HepG2 (cell line): ENCODE results near the gene ZNF160. TPM values are rescaled to one million over a fixed set of nuclear protein-coding genes. Genes with fewer than 3 reads are reported as not detected.

Experiments used
- ATAC-seq: fragments of 200-7000 bp; cut with Tn5 transposase; 3 replicates; pipeline ENCODE4 v1.9.1; 2020; ENCODE audit warnings: mild to moderate bottlenecking, moderate library complexity
- BruUV-seq: library from RNA; stranded (reverse); fragments of 400-500 nt; replicated peaks from 2 replicates; lab custom pipeline; 2021; lab: Mats Ljungman, UMichigan
- CTCF ChIA-PET: fragments of 300-600 bp; formaldehyde crosslinking; extraction: SDS; loops from one replicate; lab custom pipeline; 2021; ENCODE audit warnings: low total read pairs, inconsistent platforms, low intra/inter-chr PET ratio; lab: Yijun Ruan, JAX
- POLR2A ChIA-PET: fragments of 350-600 bp; sonication (Branson Sonifier 250); formaldehyde crosslinking; loops from one replicate; lab custom pipeline; 2020; ENCODE audit warnings: antibody characterized with exemption, inconsistent platforms; lab: Yijun Ruan, JAX
- DNase-seq: peaks from one replicate; pipeline ENCODE4 v3.0.0-alpha.2; 2015; ENCODE audit warnings: low spot score
- FAIRE-seq: peaks from 3 replicates; lab custom pipeline; 2011; peaks lifted over from hg19 to GRCh38; lab: Jason Lieb, UNC
- H2AFZ ChIP-seq: one replicate; pipeline ENCODE4 v1.6.1; 2011; ENCODE audit warnings: low read length, inconsistent platforms
- H3K27ac ChIP-seq: fragments of 300-600 bp; 3 replicates; pipeline ENCODE4 v1.8.0; 2011; ENCODE audit warnings: mixed run types, mild to moderate bottlenecking, mixed read lengths, low read length, inconsistent platforms; ENCODE audit not compliant: insufficient read depth; ENCODE audit errors: extremely low read length
- H3K27me3 ChIP-seq, 2 experiments: fragments of 200-600 bp in 1 of 2; 2 replicates in 1 of 2; 3 replicates in 1 of 2; pipeline versions ENCODE4 v1.6.0 to v1.8.0; 2011; ENCODE audit warnings: low read length in 2 of 2, mild to moderate bottlenecking in 2 of 2, moderate library complexity in 2 of 2, inconsistent platforms in 1 of 2; ENCODE audit not compliant: insufficient read depth in 2 of 2, control insufficient read depth in 1 of 2
- H3K36me3 ChIP-seq, 2 experiments: fragments of 200-600 bp in 1 of 2; replicated peaks in 1 of 2; 2 replicates in 1 of 2; 3 replicates in 1 of 2; pipeline versions ENCODE4 v1.5.1 to v1.8.0; 2011; ENCODE audit warnings: low read length in 2 of 2, inconsistent platforms in 1 of 2; ENCODE audit not compliant: insufficient read depth in 2 of 2, control insufficient read depth in 1 of 2
- H3K4me1 ChIP-seq: 2 replicates; pipeline ENCODE4 v1.5.1; 2012; ENCODE audit warnings: low read length, inconsistent platforms; ENCODE audit not compliant: insufficient read depth
- H3K4me2 ChIP-seq: 2 replicates; pipeline ENCODE4 v1.6.0; 2011; ENCODE audit warnings: low read depth, low read length, inconsistent platforms
- H3K4me3 ChIP-seq, 3 experiments: fragments of 200-600 bp in 1 of 3; sonication (generic), shearing (Covaris generic) in 1 of 3; replicated peaks in 1 of 3; 2 replicates each; pipeline ENCODE4 v1.5.1; 2011 to 2016; ENCODE audit warnings: low read length in 3 of 3, inconsistent platforms in 2 of 3, low read depth in 2 of 3, mild to moderate bottlenecking in 2 of 3, control low read depth in 1 of 3, mixed read lengths in 1 of 3; ENCODE audit not compliant: insufficient read depth in 1 of 3
- H3K79me2 ChIP-seq: one replicate; pipeline ENCODE4 v1.6.1; 2011; ENCODE audit warnings: low read length, inconsistent platforms; ENCODE audit not compliant: insufficient read depth
- H3K9ac ChIP-seq: 2 replicates; pipeline ENCODE4 v1.6.0; 2011; ENCODE audit warnings: mild to moderate bottlenecking, low read depth, low read length, inconsistent platforms; ENCODE audit not compliant: insufficient read depth
- H3K9me3 ChIP-seq: 2 replicates; pipeline ENCODE4 v1.5.1; 2012; ENCODE audit warnings: mild to moderate bottlenecking, low read length
- H4K20me1 ChIP-seq: 2 replicates; pipeline ENCODE4 v1.6.0; 2011; ENCODE audit warnings: inconsistent platforms, mild to moderate bottlenecking, low read length, moderate library complexity; ENCODE audit not compliant: insufficient read depth
- CCDC6 ChIP-seq: sonication (generic); formaldehyde crosslinking; IDR thresholded peaks from 2 replicates; pipeline ENCODE4 v1.8.1; 2022; ENCODE audit warnings: mild to moderate bottlenecking, missing genetic modification reagents, moderate library complexity
- GTF2F1 ChIP-seq: fragments of 150-350 bp; IDR thresholded peaks from 2 replicates; pipeline ENCODE4 v1.6.1; 2014; ENCODE audit warnings: low read length
- HNF4A ChIP-seq: sonication (generic); formaldehyde crosslinking; IDR thresholded peaks from 2 replicates; pipeline ENCODE4 v1.4.0; 2020; ENCODE audit warnings: missing genetic modification reagents
- KDM3A ChIP-seq: IDR thresholded peaks from 2 replicates; pipeline ENCODE4 v1.6.1; 2018; ENCODE audit warnings: low read depth, missing compliant biosample characterization
- PAF1 ChIP-seq: IDR thresholded peaks from 2 replicates; pipeline ENCODE4 v1.6.1; 2016; ENCODE audit warnings: missing genetic modification reagents, missing compliant biosample characterization
- PRDM15 ChIP-seq: sonication (generic); formaldehyde crosslinking; IDR thresholded peaks from 2 replicates; pipeline ENCODE4 v1.4.0; 2020; ENCODE audit warnings: missing genetic modification reagents
- SRSF1 ChIP-seq: fragments of 200-400 bp; formaldehyde crosslinking; optimal IDR thresholded peaks from 2 replicates; pipeline ENCODE3; 2017; ENCODE audit warnings: mild to moderate bottlenecking, low read depth, low read length, moderate library complexity
- ZFP36L1 ChIP-seq: sonication (generic); formaldehyde crosslinking; IDR thresholded peaks from 2 replicates; pipeline ENCODE4 v1.8.0; 2022; ENCODE audit warnings: mild to moderate bottlenecking, missing genetic modification reagents, moderate library complexity
- ZNF101 ChIP-seq: sonication (generic); formaldehyde crosslinking; IDR thresholded peaks from 2 replicates; pipeline ENCODE4 v1.4.0; 2020; ENCODE audit warnings: mild to moderate bottlenecking, low read depth, missing genetic modification reagents, borderline replicate concordance
- ZNF234 ChIP-seq: sonication (generic); formaldehyde crosslinking; conservative IDR thresholded peaks from 2 replicates; pipeline ENCODE4 v1.5.1; 2020; ENCODE audit warnings: mild to moderate bottlenecking, missing genetic modification reagents
- ZNF264 ChIP-seq: sonication (generic); formaldehyde crosslinking; IDR thresholded peaks from 2 replicates; pipeline ENCODE4 v1.4.0; 2020; ENCODE audit warnings: missing genetic modification reagents
- WGBS: methylation state at CpG from one replicate; pipeline ENCODE4 v1.1.6; 2017; ENCODE audit warnings: low lambda C conversion rate; 5-methylcytosine and 5-hydroxymethylcytosine counted together
- in situ Hi-C: cut with HindIII; loops from 2 replicates; pipeline ENCODE4 v1.10.0; 2017; ENCODE audit warnings: low pct_unique_long_range_greater_than_20kb; ENCODE audit not compliant: extremely low pct_ligation_motif_present
- intact Hi-C: fragments of 100-400 bp; cut with micrococcal nuclease; formaldehyde crosslinking; loops from one replicate; pipeline ENCODE4 v1.10.0; 2022; ENCODE audit not compliant: unreplicated experiment
- polyA plus RNA-seq, 8 experiments: library from polyadenylated mRNA; depleted of rRNA in 3 of 8; stranded (reverse) in 7 of 8; unstranded in 1 of 8; fragments of >200 nt; fragmentation: Illumina TruSeq in 4 of 8; extraction: Trizol in 4 of 8; gene quantifications; 2 replicates each; pipeline versions ENCODE4 v1.2.1 to v1.2.3, GENCODE V29; 2011 to 2016; ENCODE audit warnings: low read depth in 4 of 8, missing spikeins in 1 of 8, mixed read lengths in 1 of 8; ENCODE audit not compliant: insufficient read depth in 1 of 8
- total RNA-seq, 5 experiments: library from RNA; depleted of rRNA; stranded (reverse); fragments of >200 nt; fragmentation: Illumina TruSeq; extraction: Trizol; gene quantifications; 2 replicates each; pipeline ENCODE4 v1.2.3, GENCODE V29; 2016; ENCODE audit warnings: low read depth in 1 of 5
- TF ChIP-seq, protein P1 (sequence below): IDR thresholded peaks from 2 replicates; pipeline ENCODE4 v1.6.1; 2016; ENCODE audit warnings: low read depth, missing genetic modification reagents, missing compliant biosample characterization
- TF ChIP-seq, protein P2 (sequence below): sonication (generic); formaldehyde crosslinking; IDR thresholded peaks from 2 replicates; pipeline ENCODE4 v1.9.0; 2022; ENCODE audit warnings: missing genetic modification reagents, mild to moderate bottlenecking, borderline replicate concordance
- TF ChIP-seq, protein P3 (sequence below): IDR thresholded peaks from 2 replicates; pipeline ENCODE4 v1.6.1; 2016; ENCODE audit warnings: control low read depth

ZNF160 gene
- total and polyA plus RNA-seq, 2 of the 13 experiments (the other 11 are each of a cell fraction or from before 2014, with no cell fraction given) = 8.4 to 12.1 TPM

- Histone ChIP-seq H3K9ac (no peak overlapping the region), H3K4me2 (no peak overlapping the region), H3K79me2 (no peaks in the 10 kb centered on the region), H3K9me3 (peaks cover 39% of the 10 kb centered on the region; the same call in 1 of the 2 replicates), H4K20me1 (no peaks in the 10 kb centered on the region), H3K27ac (no peak overlapping the region), H2AFZ (no peak overlapping the region), H3K4me3 (no peak overlapping the region), H3K27me3 (no peaks in the 10 kb centered on the region; a peak in 1 of 5 replicates), H3K4me1 (peaks cover 7% of the 10 kb centered on the region), H3K36me3 (peaks cover 0 to 20% of the 10 kb centered on the region in 2 experiments; a peak in 2 of 5 replicates)
- no peak for ATAC-seq
- POLR2A ChIA-PET = no interaction called here
- CTCF ChIA-PET = no interaction called here
- in situ Hi-C loops (no loop called here), intact Hi-C loops (no loop called here)
- BruUV-seq = no TSS peak
- no peak for DNase-seq
- FAIRE-seq = no peak
- 38% methylated on average over 1 of the region's 1 CpG for WGBS
- TF ChIP-seq ZNF234 (CRISPR knock-in tag) (no peak), HNF4A (CRISPR knock-in tag) (no peak), SRSF1 (no peak), PAF1 (no peak), PRDM15 (CRISPR knock-in tag) (no peak), ZNF264 (CRISPR knock-in tag) (no peak), ZFP36L1 (no peak), ZNF101 (CRISPR knock-in tag) (no peak), CCDC6 (CRISPR knock-in tag) (no peak), KDM3A (CRISPR knock-in tag) (no peak), GTF2F1 (no peak)
- TF ChIP-seq, protein P1, sequence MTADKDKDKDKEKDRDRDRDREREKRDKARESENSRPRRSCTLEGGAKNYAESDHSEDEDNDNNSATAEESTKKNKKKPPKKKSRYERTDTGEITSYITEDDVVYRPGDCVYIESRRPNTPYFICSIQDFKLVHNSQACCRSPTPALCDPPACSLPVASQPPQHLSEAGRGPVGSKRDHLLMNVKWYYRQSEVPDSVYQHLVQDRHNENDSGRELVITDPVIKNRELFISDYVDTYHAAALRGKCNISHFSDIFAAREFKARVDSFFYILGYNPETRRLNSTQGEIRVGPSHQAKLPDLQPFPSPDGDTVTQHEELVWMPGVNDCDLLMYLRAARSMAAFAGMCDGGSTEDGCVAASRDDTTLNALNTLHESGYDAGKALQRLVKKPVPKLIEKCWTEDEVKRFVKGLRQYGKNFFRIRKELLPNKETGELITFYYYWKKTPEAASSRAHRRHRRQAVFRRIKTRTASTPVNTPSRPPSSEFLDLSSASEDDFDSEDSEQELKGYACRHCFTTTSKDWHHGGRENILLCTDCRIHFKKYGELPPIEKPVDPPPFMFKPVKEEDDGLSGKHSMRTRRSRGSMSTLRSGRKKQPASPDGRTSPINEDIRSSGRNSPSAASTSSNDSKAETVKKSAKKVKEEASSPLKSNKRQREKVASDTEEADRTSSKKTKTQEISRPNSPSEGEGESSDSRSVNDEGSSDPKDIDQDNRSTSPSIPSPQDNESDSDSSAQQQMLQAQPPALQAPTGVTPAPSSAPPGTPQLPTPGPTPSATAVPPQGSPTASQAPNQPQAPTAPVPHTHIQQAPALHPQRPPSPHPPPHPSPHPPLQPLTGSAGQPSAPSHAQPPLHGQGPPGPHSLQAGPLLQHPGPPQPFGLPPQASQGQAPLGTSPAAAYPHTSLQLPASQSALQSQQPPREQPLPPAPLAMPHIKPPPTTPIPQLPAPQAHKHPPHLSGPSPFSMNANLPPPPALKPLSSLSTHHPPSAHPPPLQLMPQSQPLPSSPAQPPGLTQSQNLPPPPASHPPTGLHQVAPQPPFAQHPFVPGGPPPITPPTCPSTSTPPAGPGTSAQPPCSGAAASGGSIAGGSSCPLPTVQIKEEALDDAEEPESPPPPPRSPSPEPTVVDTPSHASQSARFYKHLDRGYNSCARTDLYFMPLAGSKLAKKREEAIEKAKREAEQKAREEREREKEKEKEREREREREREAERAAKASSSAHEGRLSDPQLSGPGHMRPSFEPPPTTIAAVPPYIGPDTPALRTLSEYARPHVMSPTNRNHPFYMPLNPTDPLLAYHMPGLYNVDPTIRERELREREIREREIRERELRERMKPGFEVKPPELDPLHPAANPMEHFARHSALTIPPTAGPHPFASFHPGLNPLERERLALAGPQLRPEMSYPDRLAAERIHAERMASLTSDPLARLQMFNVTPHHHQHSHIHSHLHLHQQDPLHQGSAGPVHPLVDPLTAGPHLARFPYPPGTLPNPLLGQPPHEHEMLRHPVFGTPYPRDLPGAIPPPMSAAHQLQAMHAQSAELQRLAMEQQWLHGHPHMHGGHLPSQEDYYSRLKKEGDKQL = no peak
- TF ChIP-seq, protein P2, sequence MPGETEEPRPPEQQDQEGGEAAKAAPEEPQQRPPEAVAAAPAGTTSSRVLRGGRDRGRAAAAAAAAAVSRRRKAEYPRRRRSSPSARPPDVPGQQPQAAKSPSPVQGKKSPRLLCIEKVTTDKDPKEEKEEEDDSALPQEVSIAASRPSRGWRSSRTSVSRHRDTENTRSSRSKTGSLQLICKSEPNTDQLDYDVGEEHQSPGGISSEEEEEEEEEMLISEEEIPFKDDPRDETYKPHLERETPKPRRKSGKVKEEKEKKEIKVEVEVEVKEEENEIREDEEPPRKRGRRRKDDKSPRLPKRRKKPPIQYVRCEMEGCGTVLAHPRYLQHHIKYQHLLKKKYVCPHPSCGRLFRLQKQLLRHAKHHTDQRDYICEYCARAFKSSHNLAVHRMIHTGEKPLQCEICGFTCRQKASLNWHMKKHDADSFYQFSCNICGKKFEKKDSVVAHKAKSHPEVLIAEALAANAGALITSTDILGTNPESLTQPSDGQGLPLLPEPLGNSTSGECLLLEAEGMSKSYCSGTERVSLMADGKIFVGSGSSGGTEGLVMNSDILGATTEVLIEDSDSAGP = no peak
- TF ChIP-seq, protein P3, sequence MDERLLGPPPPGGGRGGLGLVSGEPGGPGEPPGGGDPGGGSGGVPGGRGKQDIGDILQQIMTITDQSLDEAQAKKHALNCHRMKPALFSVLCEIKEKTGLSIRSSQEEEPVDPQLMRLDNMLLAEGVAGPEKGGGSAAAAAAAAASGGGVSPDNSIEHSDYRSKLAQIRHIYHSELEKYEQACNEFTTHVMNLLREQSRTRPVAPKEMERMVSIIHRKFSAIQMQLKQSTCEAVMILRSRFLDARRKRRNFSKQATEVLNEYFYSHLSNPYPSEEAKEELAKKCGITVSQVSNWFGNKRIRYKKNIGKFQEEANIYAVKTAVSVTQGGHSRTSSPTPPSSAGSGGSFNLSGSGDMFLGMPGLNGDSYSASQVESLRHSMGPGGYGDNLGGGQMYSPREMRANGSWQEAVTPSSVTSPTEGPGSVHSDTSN (CRISPR knock-in tag) = no peak
Observed at GRCh38 chr19:53078668-53079067, 24.6 kb downstream of the ZNF160 start.
